ENCODE data around the gene CADPS. TPM values are rescaled to one million over a fixed set of nuclear protein-coding genes. Genes with fewer than 3 reads are reported as not detected.

The CADPS gene
- total and polyA plus RNA-seq, 8 donors, result 16.1 to 112 (median 26.0) TPM

- no peak for TF ChIP-seq CTCF (IDR thresholded peaks at IDR 0.05)
- FAIRE-seq (no peak), DNase-seq (no peak), ATAC-seq (peak in 3 of 4 donors; percentile 47 to 64 (median 60))
- Histone ChIP-seq H3K4me3 (no peak overlapping the region), H3K27ac (peak overlapping the region in 2 of 4 donors; percentile 1 to 24), H3K9me3 (no peaks in the 10 kb centered on the region), H3K4me1 (peaks cover 0 to 5% (median 0%) of the 10 kb centered on the region in 3 donors), H3K36me3 (no peaks in the 10 kb centered on the region), H3K27me3 (no peaks in the 10 kb centered on the region)
- intact Hi-C loops (cut with DNase I), result no loop called here
- 21 to 27% methylated on average over 3 of the region's 3 CpGs for WGBS, 2 donors
Observed at GRCh38 chr3:62835554-62836236, 39.5 kb downstream of the CADPS start.

- no peak for ATAC-seq
- no peaks in the 10 kb centered on the region for H3K9me3 ChIP-seq
- TF ChIP-seq CTCF (IDR thresholded peaks at IDR 0.05), result no peak
- H3K4me1 ChIP-seq, result peaks cover 0 to 5% (median 0%) of the 10 kb centered on the region in 3 donors
- FAIRE-seq, result no peak
- no peak overlapping the region for H3K4me3 ChIP-seq
- no peaks in the 10 kb centered on the region for H3K27me3 ChIP-seq
- no peak for DNase-seq
- intact Hi-C loops (cut with DNase I), result no loop called here
- no peaks in the 10 kb centered on the region for H3K36me3 ChIP-seq
- no peak overlapping the region for H3K27ac ChIP-seq
Observed at GRCh38 chr3:62833538-62833937, 41.7 kb downstream of the CADPS start.

- peaks cover 0 to 5% (median 0%) of the 10 kb centered on the region in 3 donors for H3K4me1 ChIP-seq
- H3K4me3 ChIP-seq, result no peak overlapping the region
- no peak for TF ChIP-seq CTCF (IDR thresholded peaks at IDR 0.05)
- ATAC-seq (no peak), FAIRE-seq (no peak), DNase-seq (no peak)
- H3K27ac ChIP-seq, result no peak overlapping the region
- no peaks in the 10 kb centered on the region for H3K9me3 ChIP-seq
- H3K36me3 ChIP-seq, result no peaks in the 10 kb centered on the region
- intact Hi-C loops (cut with DNase I), result no loop called here
- WGBS, 2 donors, result 69 to 80% methylated on average over 7 of the region's 7 CpGs
- H3K27me3 ChIP-seq, result no peaks in the 10 kb centered on the region
Observed at GRCh38 chr3:62832553-62832952, 42.7 kb downstream of the CADPS start.

- whole genome bisulfite sequencing, 2 donors, result 26 to 51% methylated on average over 2 of the region's 2 CpGs
Observed at GRCh38 chr3:62830727-62831322, 44.4 kb downstream of the CADPS start.

More at GRCh38 chr3:62830727-62831322, 44.4 kb downstream of the CADPS start:
- no peaks in the 10 kb centered on the region for H3K9me3 ChIP-seq
- no peak for ATAC-seq
- intact Hi-C loops (cut with DNase I), result no loop called here
- H3K4me1 ChIP-seq, result no peaks in the 10 kb centered on the region
- FAIRE-seq, result no peak
- no peak overlapping the region for H3K4me3 ChIP-seq
- H3K27ac ChIP-seq, result no peak overlapping the region
- no peaks in the 10 kb centered on the region for H3K36me3 ChIP-seq
- TF ChIP-seq CTCF (IDR thresholded peaks at IDR 0.05), result no peak
- DNase-seq, result no peak
- no peaks in the 10 kb centered on the region for H3K27me3 ChIP-seq
